ENCODE results near the gene ATG3. TPM values are rescaled to one million over a fixed set of nuclear protein-coding genes. Genes with fewer than 3 reads are reported as not detected.
"Not testable (repeated sequence)": the region's sequence is repeated elsewhere in the genome, so short reads cannot be mapped to it uniquely, and the experiment has no call there.

Gene ATG3
- total RNA-seq, 1 donor from 2014 or later, result 38.2 TPM

- ATAC-seq, result no peak
- no peak for DNase-seq (ENCODE audit: missing footprints)
- intact Hi-C loops (cut with DNase I), result loop anchor here (10.0 kb wide), 1 partner anchor 938 kb away; no protein-coding TSS in a partner anchor
Measured at GRCh38 chr3:112512320-112512719, 49.4 kb downstream of the ATG3 start.

- intact Hi-C loops (cut with DNase I), result no loop called here
- no peak for ATAC-seq
- no peak for DNase-seq (ENCODE audit: missing footprints)
Measured at GRCh38 chr3:112508860-112509259, 52.9 kb downstream of the ATG3 start.

- DNase-seq (ENCODE audit: missing footprints) (no peak), ATAC-seq (no peak)
- intact Hi-C loops (cut with DNase I), result no loop called here
Measured at GRCh38 chr3:112508261-112508660, 53.5 kb downstream of the ATG3 start.

GRCh38 chr3:112505907-112506306 is 55.9 kb downstream of the ATG3 start:
- ATAC-seq (no peak), DNase-seq (ENCODE audit: missing footprints) (no peak)
- intact Hi-C loops (cut with DNase I), result no loop called here

- DNase-seq (ENCODE audit: missing footprints), result no peak
- intact Hi-C loops (cut with DNase I), result no loop called here
- ATAC-seq, result no peak
Measured at GRCh38 chr3:112504123-112504522, 57.6 kb downstream of the ATG3 start.

- intact Hi-C loops (cut with DNase I), result no loop called here
- ATAC-seq, result no peak
Measured at GRCh38 chr3:112503304-112503972, 58.3 kb downstream of the ATG3 start.

GRCh38 chr3:112500621-112501020 is 61.1 kb downstream of the ATG3 start:
- DNase-seq (ENCODE audit: missing footprints), result no peak
- ATAC-seq, result no peak
- intact Hi-C loops (cut with DNase I), result no loop called here

More at GRCh38 chr3:112503304-112503972, 58.3 kb downstream of the ATG3 start:
- DNase-seq (ENCODE audit: missing footprints), result no peak

- intact Hi-C loops (cut with DNase I), result no loop called here
- ATAC-seq (no peak), DNase-seq (ENCODE audit: missing footprints) (no peak)
Measured at GRCh38 chr3:112498914-112499711, 62.6 kb downstream of the ATG3 start, which contains the start of gene BTLA. BTLA (minus strand) TSS chr3:112499472; CDS start chr3:112499358, 114 bp downstream.

GRCh38 chr3:112497897-112498548 is 63.7 kb downstream of the ATG3 start:
- ATAC-seq (no peak), DNase-seq (ENCODE audit: missing footprints) (no peak)
- intact Hi-C loops (cut with DNase I), result no loop called here

- intact Hi-C loops (cut with DNase I), result no loop called here
- no peak for DNase-seq (ENCODE audit: missing footprints)
- ATAC-seq, result no peak
Measured at GRCh38 chr3:112496366-112497067, 65.2 kb downstream of the ATG3 start.

- intact Hi-C loops (cut with DNase I); ATAC-seq; DNase-seq (ENCODE audit: missing footprints): not testable (repeated sequence)
Measured at GRCh38 chr3:112494448-112494767, 67.4 kb downstream of the ATG3 start.

GRCh38 chr3:112492124-112492523 is 69.6 kb downstream of the ATG3 start:
- ATAC-seq, result no peak
- intact Hi-C loops (cut with DNase I), result no loop called here

GRCh38 chr3:112491373-112491772 is 70.4 kb downstream of the ATG3 start:
- intact Hi-C loops (cut with DNase I), result no loop called here
- DNase-seq (ENCODE audit: missing footprints) (no peak), ATAC-seq (no peak)

More at GRCh38 chr3:112492124-112492523, 69.6 kb downstream of the ATG3 start:
- DNase-seq (ENCODE audit: missing footprints), result no peak

GRCh38 chr3:112489674-112490479 is 71.9 kb downstream of the ATG3 start:
- intact Hi-C loops (cut with DNase I), result no loop called here
- DNase-seq (ENCODE audit: missing footprints), result no peak
- ATAC-seq, result no peak

- no peak for DNase-seq (ENCODE audit: missing footprints)
- ATAC-seq, result no peak
- intact Hi-C loops (cut with DNase I), result no loop called here
Measured at GRCh38 chr3:112486811-112487505, 74.8 kb downstream of the ATG3 start.

- DNase-seq (ENCODE audit: missing footprints) (no peak), ATAC-seq (no peak)
- intact Hi-C loops (cut with DNase I), result no loop called here
Measured at GRCh38 chr3:112484352-112484751, 77.4 kb downstream of the ATG3 start.

- intact Hi-C loops (cut with DNase I), result no loop called here
- no peak for ATAC-seq
- DNase-seq (ENCODE audit: missing footprints), result no peak
Measured at GRCh38 chr3:112482675-112483074, 79.1 kb downstream of the ATG3 start.

Measured in Right ventricle myocardium inferior (tissue), 1 donor.